IMR-90 (cell line): Measurements from ENCODE around the gene DLL1. TPM values are rescaled to one million over a fixed set of nuclear protein-coding genes. Genes with fewer than 3 reads are reported as not detected.

Experiments used
- ATAC-seq: fragments of 200-7000 bp; cut with Tn5 transposase; 2 replicates; pipeline ENCODE4 v1.9.1; 2020; ENCODE audit warnings: low read depth, mild to moderate bottlenecking, moderate library complexity
- BruUV-seq: library from RNA; stranded (reverse); fragments of 400-500 nt; replicated peaks from 2 replicates; lab custom pipeline; 2021; lab: Mats Ljungman, UMichigan
- CTCF ChIA-PET: fragments of 300-600 bp; formaldehyde crosslinking; extraction: SDS; loops from one replicate; lab custom pipeline; 2021; ENCODE audit warnings: antibody characterized with exemption; lab: Yijun Ruan, JAX
- POLR2A ChIA-PET: fragments of 300-600 bp; sonication (Branson Sonifier 250); formaldehyde crosslinking; loops from one replicate; lab custom pipeline; 2022; ENCODE audit warnings: antibody characterized with exemption; ENCODE audit not compliant: unreplicated experiment; lab: Charles Lee
- DNase-seq: peaks from one replicate; pipeline ENCODE4 v3.0.0; 2013
- H2AFZ ChIP-seq: replicated peaks from 2 replicates; pipeline ENCODE3; 2013; ENCODE audit warnings: low read length, mild to moderate bottlenecking; ENCODE audit not compliant: poor library complexity
- H2AK5ac ChIP-seq: 2 replicates; pipeline ENCODE4 v1.6.1; 2013; ENCODE audit warnings: low read depth, low read length, inconsistent platforms
- H2AK9ac ChIP-seq: replicated peaks from 2 replicates; pipeline ENCODE3; 2013; ENCODE audit warnings: mild to moderate bottlenecking, low read depth, low read length, moderate library complexity; ENCODE audit not compliant: poor library complexity
- H2BK120ac ChIP-seq: 2 replicates; pipeline ENCODE4 v1.6.1; 2013; ENCODE audit warnings: low read depth, low read length, inconsistent platforms
- H2BK15ac ChIP-seq: 3 replicates; pipeline ENCODE4 v1.6.1; 2013; ENCODE audit warnings: low read depth, low read length, inconsistent platforms
- H2BK20ac ChIP-seq: 2 replicates; pipeline ENCODE4 v1.6.1; 2013; ENCODE audit warnings: low read depth, mild to moderate bottlenecking, inconsistent platforms, low read length, moderate library complexity
- H2BK5ac ChIP-seq: 2 replicates; pipeline ENCODE4 v1.6.1; 2013; ENCODE audit warnings: mild to moderate bottlenecking, low read depth, low read length, inconsistent platforms; ENCODE audit not compliant: poor library complexity, severe bottlenecking
- H3K14ac ChIP-seq: replicated peaks from 2 replicates; pipeline ENCODE4 v1.6.1; 2013; ENCODE audit warnings: low read depth, low read length, inconsistent platforms
- H3K18ac ChIP-seq: 2 replicates; pipeline ENCODE4 v1.6.1; 2013; ENCODE audit warnings: low read depth, low read length, control low read depth
- H3K23ac ChIP-seq: 2 replicates; pipeline ENCODE4 v1.6.1; 2013; ENCODE audit warnings: low read depth, low read length, inconsistent platforms
- H3K27ac ChIP-seq: 2 replicates; pipeline ENCODE4 v1.5.1; 2013; ENCODE audit warnings: mild to moderate bottlenecking, control low read depth, low read length; ENCODE audit not compliant: insufficient read depth
- H3K27me3 ChIP-seq: 2 replicates; pipeline ENCODE4 v1.6.1; 2013; ENCODE audit warnings: low read length; ENCODE audit not compliant: control insufficient read depth, insufficient read depth
- H3K36me3 ChIP-seq: 2 replicates; pipeline ENCODE4 v1.6.1; 2013; ENCODE audit warnings: low read length, mixed read lengths; ENCODE audit not compliant: control insufficient read depth, insufficient read depth
- H3K4ac ChIP-seq: 2 replicates; pipeline ENCODE4 v1.6.1; 2013; ENCODE audit warnings: low read depth, low read length, inconsistent platforms
- H3K4me1 ChIP-seq: 2 replicates; pipeline ENCODE4 v1.6.1; 2013; ENCODE audit warnings: low read length, mixed read lengths; ENCODE audit not compliant: control insufficient read depth, insufficient read depth
- H3K4me2 ChIP-seq: 2 replicates; pipeline ENCODE4 v1.6.1; 2013; ENCODE audit warnings: low read depth, mild to moderate bottlenecking, control low read depth, low read length, moderate library complexity
- H3K4me3 ChIP-seq: 2 replicates; pipeline ENCODE4 v1.5.1; 2013; ENCODE audit warnings: low read depth, mild to moderate bottlenecking, control low read depth, low read length, moderate library complexity; ENCODE audit not compliant: insufficient read depth
- H3K56ac ChIP-seq: 2 replicates; pipeline ENCODE4 v1.6.1; 2013; ENCODE audit warnings: low read length, inconsistent platforms; ENCODE audit not compliant: insufficient read depth; ENCODE audit errors: extremely low read depth
- H3K79me1 ChIP-seq, 2 experiments: 2 replicates each; pipeline ENCODE4 v1.6.1; 2013; ENCODE audit warnings: low read length in 2 of 2, inconsistent platforms in 1 of 2, low read depth in 1 of 2
- H3K9ac ChIP-seq: 2 replicates; pipeline ENCODE4 v1.6.1; 2013; ENCODE audit warnings: low read depth, low read length, control low read depth
- H3K9me1 ChIP-seq: 2 replicates; pipeline ENCODE4 v1.6.1; 2013; ENCODE audit warnings: low read length, inconsistent platforms; ENCODE audit not compliant: insufficient read depth
- H3K9me3 ChIP-seq: 2 replicates; pipeline ENCODE4 v1.6.1; 2013; ENCODE audit warnings: low read length; ENCODE audit not compliant: control insufficient read depth, insufficient read depth
- H4K20me1 ChIP-seq: 2 replicates; pipeline ENCODE4 v1.6.1; 2013; ENCODE audit warnings: low read length, inconsistent platforms; ENCODE audit not compliant: insufficient read depth
- H4K5ac ChIP-seq: 2 replicates; pipeline ENCODE4 v1.6.1; 2013; ENCODE audit warnings: mild to moderate bottlenecking, low read depth, low read length, control low read depth
- H4K8ac ChIP-seq, 2 experiments: 2 replicates each; pipeline ENCODE4 v1.6.1; 2013; ENCODE audit warnings: low read depth in 2 of 2, low read length in 2 of 2, control low read depth in 1 of 2, inconsistent platforms in 1 of 2
- H4K91ac ChIP-seq: 2 replicates; pipeline ENCODE4 v1.6.1; 2013; ENCODE audit warnings: low read depth, low read length, inconsistent platforms; ENCODE audit not compliant: insufficient read depth
- CEBPB ChIP-seq: IDR thresholded peaks from 2 replicates; pipeline ENCODE4 v1.6.1; 2012; ENCODE audit warnings: low read depth, low read length, improper control_type of control experiment
- ELK1 ChIP-seq: fragments of 150-350 bp; IDR thresholded peaks from 2 replicates; pipeline ENCODE4 v1.6.1; 2016; ENCODE audit warnings: low read depth, mild to moderate bottlenecking, low read length, moderate library complexity, borderline replicate concordance
- MAFK ChIP-seq: IDR thresholded peaks from 2 replicates; pipeline ENCODE4 v1.6.1; 2012; ENCODE audit warnings: low read depth, low read length, improper control_type of control experiment
- MXI1 ChIP-seq: IDR thresholded peaks from 2 replicates; pipeline ENCODE4 v1.6.1; 2012; ENCODE audit warnings: low read depth, mild to moderate bottlenecking, low read length, moderate library complexity, borderline replicate concordance
- NFE2L2 ChIP-seq: fragments of 150-350 bp; IDR thresholded peaks from 2 replicates; pipeline ENCODE4 v1.6.1; 2016; ENCODE audit warnings: low read depth, mild to moderate bottlenecking, low read length
- RAD21 ChIP-seq: IDR thresholded peaks from 2 replicates; pipeline ENCODE4 v1.6.1; 2012; ENCODE audit warnings: low read length, improper control_type of control experiment
- RFX5 ChIP-seq: IDR thresholded peaks from 2 replicates; pipeline ENCODE4 v1.8.0; 2012; ENCODE audit warnings: low read depth, mild to moderate bottlenecking, low read length, moderate library complexity
- SMC3 ChIP-seq: fragments of 150-350 bp; IDR thresholded peaks from 2 replicates; pipeline ENCODE4 v1.6.1; 2016; ENCODE audit warnings: low read depth, mild to moderate bottlenecking, antibody characterized with exemption, low read length, moderate library complexity
- WGBS, 2 experiments: methylation state at CpG; one replicate each; pipeline versions ENCODE4 v1.1.5 to v1.1.7; 2013; ENCODE audit warnings: missing lambda C conversion rate in 2 of 2; ENCODE audit not compliant: insufficient read length in 1 of 2; ENCODE audit errors: extremely low coverage in 2 of 2; 5-methylcytosine and 5-hydroxymethylcytosine counted together
- dilution Hi-C: fragments of 300-500 bp; cut with HindIII; formaldehyde crosslinking; loops from one replicate; pipeline ENCODE4 v1.14.3; 2018; ENCODE audit warnings: low sequenced_read_pairs; ENCODE audit not compliant: unreplicated experiment
- in situ Hi-C: fragments of 300-500 bp; cut with MboI; formaldehyde crosslinking; loops from 3 replicates; pipeline ENCODE4 v1.14.3; 2019; ENCODE audit warnings: low sequenced_read_pairs, inconsistent platforms, mixed read lengths
- intact Hi-C: fragments of 100-400 bp; cut with micrococcal nuclease; formaldehyde crosslinking; loops from 2 replicates; pipeline ENCODE4 v1.10.0; 2022
- polyA plus RNA-seq, 3 experiments: library from polyadenylated mRNA; depleted of rRNA; stranded (reverse); fragments of >200 nt; gene quantifications; 2 replicates each; pipeline ENCODE4 v1.2.3, GENCODE V29; 2012; ENCODE audit warnings: low replicate concordance in 1 of 3
- total RNA-seq: library from RNA; depleted of rRNA; stranded (reverse); fragments of >200 nt; gene quantifications from 2 replicates; pipeline ENCODE4 v1.2.3, GENCODE V29; 2012
- TF ChIP-seq, protein P1 (sequence below): conservative IDR thresholded peaks from 2 replicates; pipeline ENCODE4 v1.5.1; 2012; ENCODE audit warnings: mild to moderate bottlenecking, low read depth, low read length, improper control_type of control experiment

DLL1 gene
- total and polyA plus RNA-seq, 2 of the 4 experiments (the other 2 are of a cell fraction) = under 0.01 to 0.31 TPM

- peaks cover 75% of the 10 kb centered on the region for H3K27me3 ChIP-seq
- DNase-seq (no peak), ATAC-seq (no peak)
- POLR2A ChIA-PET = no interaction called here
- no peak overlapping the region for H2BK120ac ChIP-seq
- no peak overlapping the region for H3K9ac ChIP-seq
- H3K4me2 ChIP-seq = peak overlapping the region; percentile 16; the same call in 1 of the 2 replicates
- dilution Hi-C loops = no loop called here
- no peak overlapping the region for H2BK20ac ChIP-seq
- in situ Hi-C loops = no loop called here
- H3K4me1 ChIP-seq = no peaks in the 10 kb centered on the region; the same call in 1 of the 2 replicates
- H2BK5ac ChIP-seq = no peak overlapping the region
- no peak overlapping the region for H3K14ac ChIP-seq
- no peak overlapping the region for H3K23ac ChIP-seq
- no TSS peak for BruUV-seq
- no peaks in the 10 kb centered on the region for H3K36me3 ChIP-seq
- CTCF ChIA-PET = no interaction called here
- TF ChIP-seq CEBPB (no peak), ELK1 (no peak), NFE2L2 (no peak), SMC3 (no peak), RFX5 (no peak), MXI1 (no peak), RAD21 (no peak), MAFK (no peak)
- TF ChIP-seq, protein P1, sequence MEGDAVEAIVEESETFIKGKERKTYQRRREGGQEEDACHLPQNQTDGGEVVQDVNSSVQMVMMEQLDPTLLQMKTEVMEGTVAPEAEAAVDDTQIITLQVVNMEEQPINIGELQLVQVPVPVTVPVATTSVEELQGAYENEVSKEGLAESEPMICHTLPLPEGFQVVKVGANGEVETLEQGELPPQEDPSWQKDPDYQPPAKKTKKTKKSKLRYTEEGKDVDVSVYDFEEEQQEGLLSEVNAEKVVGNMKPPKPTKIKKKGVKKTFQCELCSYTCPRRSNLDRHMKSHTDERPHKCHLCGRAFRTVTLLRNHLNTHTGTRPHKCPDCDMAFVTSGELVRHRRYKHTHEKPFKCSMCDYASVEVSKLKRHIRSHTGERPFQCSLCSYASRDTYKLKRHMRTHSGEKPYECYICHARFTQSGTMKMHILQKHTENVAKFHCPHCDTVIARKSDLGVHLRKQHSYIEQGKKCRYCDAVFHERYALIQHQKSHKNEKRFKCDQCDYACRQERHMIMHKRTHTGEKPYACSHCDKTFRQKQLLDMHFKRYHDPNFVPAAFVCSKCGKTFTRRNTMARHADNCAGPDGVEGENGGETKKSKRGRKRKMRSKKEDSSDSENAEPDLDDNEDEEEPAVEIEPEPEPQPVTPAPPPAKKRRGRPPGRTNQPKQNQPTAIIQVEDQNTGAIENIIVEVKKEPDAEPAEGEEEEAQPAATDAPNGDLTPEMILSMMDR = no peak
- no peaks in the 10 kb centered on the region for H3K79me1 ChIP-seq
- peak overlapping the region; percentile 50 for H2AK9ac ChIP-seq
- 8% methylated on average over 32 of the region's 85 CpGs; no CpG with 5 or more reads in 1 of the 2 experiments for WGBS, 2 experiments
- H3K4ac ChIP-seq = no peak overlapping the region
- no peak overlapping the region for H4K5ac ChIP-seq
- H3K27ac ChIP-seq = no peak overlapping the region
- no peak overlapping the region for H2AK5ac ChIP-seq
- H3K18ac ChIP-seq = no peak overlapping the region
- H2BK15ac ChIP-seq = no peak overlapping the region
- H4K20me1 ChIP-seq = no peaks in the 10 kb centered on the region; the same call in 1 of the 2 replicates
- H3K9me3 ChIP-seq = no peaks in the 10 kb centered on the region
- intact Hi-C loops = no loop called here
- peak overlapping the region; percentile 73 for H2AFZ ChIP-seq
- H3K9me1 ChIP-seq = no peaks in the 10 kb centered on the region; the same call in 1 of the 2 replicates
- no peak overlapping the region for H4K8ac ChIP-seq
- no peak overlapping the region for H3K56ac ChIP-seq
- H4K91ac ChIP-seq = no peak overlapping the region
- H3K4me3 ChIP-seq = peak overlapping the region; percentile 61
Observed at GRCh38 chr6:170289180-170289931, 1.5 kb downstream of the DLL1 start.
